Ramos (cell line): Measurements from ENCODE around the gene SART1.
"Not testable (repeated sequence)": the region's sequence is repeated elsewhere in the genome, so short reads cannot be mapped to it uniquely, and the experiment has no call there.

ENCODE experiments used
- in situ Hi-C: fragments of 300-500 bp; cut with MboI; formaldehyde crosslinking; loops from one replicate; pipeline ENCODE4 v1.14.3; 2022; ENCODE audit warnings: low sequenced_read_pairs; ENCODE audit not compliant: unreplicated experiment

SART1 gene

DNA sequence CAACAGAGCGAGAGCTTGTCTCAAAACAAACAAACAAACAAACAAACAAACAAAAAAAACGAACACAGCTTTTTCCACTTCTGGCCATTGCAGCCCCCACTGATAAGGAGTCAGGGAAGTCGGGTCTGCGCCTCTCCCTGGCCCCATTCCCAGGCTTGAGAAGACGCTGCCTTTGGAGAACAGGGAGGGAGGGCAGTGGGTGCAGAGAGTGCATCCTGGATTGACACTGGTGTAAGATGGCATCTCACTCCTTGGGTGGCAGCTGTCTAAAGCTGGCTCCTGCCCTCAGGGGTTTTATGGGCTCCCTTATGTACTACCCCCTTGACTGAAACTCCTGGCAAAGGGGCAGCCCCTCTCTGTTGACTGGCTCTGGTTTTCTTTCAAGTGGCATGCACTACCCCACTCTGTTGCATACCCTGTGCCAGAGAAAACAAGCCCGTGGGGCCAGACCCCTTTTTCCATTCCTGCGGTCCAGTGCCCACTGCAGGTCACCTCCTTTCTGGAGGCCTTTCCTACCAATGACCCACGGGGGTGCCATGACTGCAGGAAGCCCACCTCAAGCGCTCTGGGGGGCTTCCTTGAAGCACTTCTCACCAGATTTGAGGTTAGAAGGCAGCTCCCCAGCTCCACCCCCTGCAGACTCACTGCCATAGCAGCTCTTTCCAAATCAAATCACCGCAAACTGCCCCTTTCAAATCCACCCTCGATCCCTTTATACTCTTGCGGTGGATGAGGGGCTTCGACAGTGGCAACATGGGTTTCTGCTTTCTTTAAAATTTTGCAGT is 29.6 kb upstream of the SART1 start:
- in situ Hi-C loops, result no loop called here

GRCh38 chr11:65932558-65932919 is 29.0 kb upstream of the SART1 start:
- in situ Hi-C loops, result no loop called here

DNA sequence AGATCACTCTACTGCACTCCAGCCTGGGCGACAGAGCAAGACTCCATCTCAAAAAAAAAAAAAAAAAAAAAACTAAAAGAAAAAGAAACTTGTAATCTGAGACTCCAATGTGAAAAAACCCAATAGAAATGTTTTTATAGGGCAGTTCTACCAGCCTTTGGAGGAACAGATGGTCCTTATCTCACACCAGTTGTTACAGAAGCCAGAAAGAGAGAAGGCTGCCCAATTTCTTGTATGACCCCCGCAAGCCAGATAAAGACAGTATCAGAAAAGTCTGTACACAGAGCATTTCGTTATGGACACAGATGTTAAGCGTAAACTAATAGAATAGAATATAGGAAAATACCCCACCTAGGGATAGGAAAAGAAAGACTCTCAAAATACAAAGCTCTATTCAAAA is 27.5 kb upstream of the SART1 start:
- in situ Hi-C loops, result no loop called here

- in situ Hi-C loops, result no loop called here
These were observed 23.8 kb upstream of the SART1 start for GRCh38 chr11:65937766-65938165.

GRCh38 chr11:65941720-65942310 is 19.7 kb upstream of the SART1 start:
- in situ Hi-C loops, result no loop called here

GRCh38 chr11:65942531-65942930 is 19.0 kb upstream of the SART1 start:
- in situ Hi-C loops, result no loop called here

DNA sequence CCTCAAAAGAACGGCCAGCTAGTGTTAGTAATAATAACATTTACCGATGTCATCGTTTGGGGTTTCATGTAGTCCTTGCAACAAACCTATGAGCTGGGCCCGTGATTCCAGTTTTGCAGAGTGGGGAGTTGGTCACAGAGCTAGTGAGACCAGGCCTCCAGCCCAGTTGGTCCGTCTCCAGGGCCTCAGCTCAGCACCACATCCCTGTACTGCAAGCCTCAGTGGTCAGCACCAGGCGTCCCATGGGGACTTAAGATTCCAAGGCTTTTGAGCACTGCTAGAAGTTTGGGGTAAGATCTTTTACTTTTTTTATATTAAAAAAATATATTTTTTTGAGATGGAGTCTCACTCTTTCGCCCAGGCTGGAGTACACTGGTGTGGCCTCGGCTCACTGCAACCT is 17.3 kb upstream of the SART1 start:
- in situ Hi-C loops, result no loop called here

GRCh38 chr11:65944767-65945166 is 16.8 kb upstream of the SART1 start:
- in situ Hi-C loops, result no loop called here

DNA sequence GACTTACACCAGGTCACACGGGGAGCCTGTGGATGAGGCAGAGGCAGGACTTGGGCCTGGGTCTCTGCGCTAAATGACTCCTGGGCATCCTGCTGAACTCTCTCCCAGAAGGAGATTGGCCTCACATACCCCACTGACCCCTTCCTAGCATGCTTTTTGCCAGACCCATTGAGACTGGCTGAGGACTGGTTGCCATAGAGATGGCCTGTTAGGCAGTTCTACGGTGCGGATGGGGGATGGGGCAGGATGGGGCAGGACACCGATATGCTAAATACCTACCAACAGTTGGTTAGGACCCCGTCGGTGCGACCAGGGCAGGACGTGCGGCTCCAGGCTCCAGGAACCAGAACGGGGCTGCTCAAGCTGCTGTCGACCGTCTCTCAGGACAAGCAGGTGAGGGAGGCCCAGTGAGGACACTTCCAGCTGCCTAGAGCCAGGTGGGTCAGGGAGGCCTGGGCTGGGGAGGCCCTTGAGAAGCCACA is 16.1 kb upstream of the SART1 start, which contains the start of gene TSGA10IP:
TSS of gene TSGA10IP (plus strand) at position 51 of the 482 bp plus-strand sequence. CDS start at position 247, 196 bp downstream.
- in situ Hi-C loops, result no loop called here

GRCh38 chr11:65945941-65946558 is 15.5 kb upstream of the SART1 start:
- in situ Hi-C loops, result no loop called here

DNA sequence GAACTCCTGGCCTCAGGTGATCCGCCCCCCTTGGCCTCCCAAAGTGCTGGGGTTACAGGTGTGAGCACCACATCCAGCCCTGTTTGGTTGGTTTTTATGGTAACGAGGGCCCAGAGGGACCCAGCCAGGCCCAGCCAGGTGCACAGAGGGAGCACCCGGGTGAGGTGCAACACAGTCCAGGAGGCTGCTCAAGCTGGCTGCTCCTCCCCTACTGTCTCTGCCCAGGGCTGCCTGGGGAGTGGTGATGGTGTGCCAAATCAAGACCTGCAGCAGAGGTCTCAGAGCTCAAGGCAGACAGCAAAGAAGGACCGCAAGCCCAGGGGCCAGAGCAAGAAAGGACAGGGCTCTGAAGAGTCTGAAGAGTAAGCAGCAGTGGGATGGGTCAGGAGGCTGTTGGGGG is 14.9 kb upstream of the SART1 start:
- in situ Hi-C loops, result no loop called here

DNA sequence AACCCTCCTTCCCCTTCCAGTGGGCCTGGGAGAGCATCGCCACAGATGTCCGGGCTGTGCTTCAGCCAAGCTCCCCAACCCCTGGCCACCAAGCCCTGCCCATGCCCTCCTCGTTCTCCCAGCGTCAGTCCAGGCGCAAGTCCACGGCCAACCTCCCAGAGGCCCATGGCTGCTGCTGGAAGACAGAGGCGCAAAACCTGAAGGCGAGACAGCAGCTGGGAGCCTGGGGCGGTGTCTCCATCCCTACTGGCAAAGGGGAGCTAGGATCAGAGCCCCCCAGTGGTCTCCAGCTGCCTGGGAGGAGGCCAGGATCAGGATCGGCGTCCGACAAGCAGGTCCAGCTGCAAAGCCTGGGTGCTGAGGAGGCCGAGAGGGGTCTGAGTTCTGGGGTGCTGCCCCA is 14.4 kb upstream of the SART1 start:
- in situ Hi-C loops, result no loop called here

GRCh38 chr11:65947603-65948125 is 13.9 kb upstream of the SART1 start:
- in situ Hi-C loops, result no loop called here

DNA sequence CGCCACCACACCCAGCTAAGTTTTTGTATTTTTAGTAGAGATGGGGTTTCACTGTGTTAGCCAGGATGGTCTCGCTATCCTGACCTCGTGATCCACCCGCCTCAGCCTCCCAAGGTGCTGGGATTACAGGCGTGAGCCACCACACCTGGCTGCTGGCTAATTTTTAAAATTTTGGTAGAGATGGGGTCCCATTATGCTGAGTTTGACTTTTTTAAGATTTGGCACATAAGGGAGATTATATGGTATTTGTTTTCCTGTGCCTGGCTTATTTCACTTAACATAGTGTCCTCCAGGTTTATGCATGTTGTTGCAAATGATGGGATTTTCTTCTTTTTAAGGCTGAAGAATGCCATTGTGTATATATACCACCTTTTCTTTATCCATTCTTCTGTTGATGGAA is 10.8 kb upstream of the SART1 start:
- in situ Hi-C loops, result not testable (repeated sequence)

DNA sequence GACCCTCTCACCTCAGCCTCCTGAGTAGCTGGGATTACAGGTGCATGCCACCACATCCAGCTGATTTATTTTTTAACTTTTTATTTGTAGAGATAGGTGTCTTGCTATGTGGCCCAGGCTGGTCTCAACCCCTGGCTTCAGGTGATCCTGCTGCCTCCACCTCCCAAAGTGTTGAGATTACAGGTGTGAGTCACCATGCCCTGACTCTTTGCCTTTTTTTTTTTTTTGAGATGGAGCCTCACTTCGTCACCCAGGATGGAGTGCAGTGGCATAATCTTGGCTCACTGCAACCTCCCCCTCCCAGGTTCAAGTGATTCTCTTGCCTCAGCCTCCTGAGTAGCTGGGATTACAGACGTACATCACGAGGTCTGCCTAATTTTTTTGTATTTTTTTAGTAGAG is 9.9 kb upstream of the SART1 start:
- in situ Hi-C loops, result not testable (repeated sequence)

GRCh38 chr11:65952052-65952521 is 9.4 kb upstream of the SART1 start:
- in situ Hi-C loops, result no loop called here

GRCh38 chr11:65953471-65953870 is 8.1 kb upstream of the SART1 start:
- in situ Hi-C loops, result no loop called here

- in situ Hi-C loops, result no loop called here
These were observed 6.8 kb upstream of the SART1 start for GRCh38 chr11:65954771-65955170.

DNA sequence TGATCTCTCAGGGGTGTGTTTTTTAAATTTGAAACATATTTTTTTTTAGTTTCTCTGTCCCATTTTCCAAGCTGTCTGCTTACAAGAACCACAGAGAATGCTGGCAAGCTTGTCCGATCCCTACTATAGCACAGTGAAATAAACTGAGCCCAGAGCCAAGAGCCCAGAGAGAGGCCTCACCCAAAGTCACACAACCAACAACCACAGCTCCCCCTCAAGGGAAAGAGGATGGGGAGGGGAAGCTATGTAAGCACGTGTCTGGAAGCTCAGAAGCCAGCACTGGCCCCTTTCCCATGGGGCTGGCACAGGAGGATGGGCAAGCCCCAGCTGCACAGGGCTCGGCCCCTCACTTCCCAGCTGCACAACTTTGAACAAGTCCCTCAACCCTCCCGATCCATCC is 3.2 kb upstream of the SART1 start:
- in situ Hi-C loops, result no loop called here

DNA sequence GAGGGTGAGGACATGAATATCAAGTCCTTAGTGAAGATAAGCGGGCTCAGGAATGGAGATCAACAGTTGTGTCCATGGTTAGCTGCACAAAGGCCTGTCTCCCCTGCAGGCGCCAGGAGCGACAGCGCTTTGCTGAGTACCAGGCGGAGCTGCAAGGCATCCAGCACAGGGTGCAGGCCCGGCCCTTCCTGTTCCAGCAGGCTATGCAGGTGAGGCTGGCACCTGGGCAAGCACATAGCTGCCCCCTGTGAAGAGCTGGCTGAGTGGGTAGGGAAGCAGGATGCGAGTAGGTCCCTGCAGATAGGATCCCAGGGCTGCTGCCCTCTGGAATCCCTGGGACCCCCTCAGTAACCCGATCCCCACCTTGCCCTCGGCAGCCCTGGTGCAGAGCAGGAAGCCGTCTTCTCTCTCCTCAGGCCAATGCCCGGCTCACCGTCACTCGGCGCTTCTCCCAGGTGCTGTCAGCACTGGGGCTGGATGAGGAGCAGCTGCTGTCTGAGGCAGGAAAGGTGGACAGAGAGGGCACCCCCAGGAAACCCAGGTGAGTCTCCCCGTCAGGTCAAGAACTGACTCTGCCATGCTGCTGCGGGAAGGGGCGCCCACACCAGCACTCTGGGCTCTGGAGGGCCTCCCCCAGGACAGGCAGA is 2.6 kb upstream of the SART1 start:
- in situ Hi-C loops, result no loop called here
